22Rv1 (cell line): ENCODE results near the gene KLHL42.

ENCODE experiments used
- ZFX ChIP-seq: fragments of 450-650 bp; IDR thresholded peaks from 2 replicates; pipeline ENCODE4 v1.6.1; 2017; ENCODE audit warnings: antibody characterized with exemption, borderline replicate concordance
- TF ChIP-seq, protein P1 (sequence below): fragments of 450-650 bp; IDR thresholded peaks from 2 replicates; pipeline ENCODE4 v1.5.1; 2017; ENCODE audit warnings: mild to moderate bottlenecking

GRCh38 chr12:27766587-27766986, 13.4 kb upstream of the KLHL42 start:
- TF ChIP-seq, protein P1, sequence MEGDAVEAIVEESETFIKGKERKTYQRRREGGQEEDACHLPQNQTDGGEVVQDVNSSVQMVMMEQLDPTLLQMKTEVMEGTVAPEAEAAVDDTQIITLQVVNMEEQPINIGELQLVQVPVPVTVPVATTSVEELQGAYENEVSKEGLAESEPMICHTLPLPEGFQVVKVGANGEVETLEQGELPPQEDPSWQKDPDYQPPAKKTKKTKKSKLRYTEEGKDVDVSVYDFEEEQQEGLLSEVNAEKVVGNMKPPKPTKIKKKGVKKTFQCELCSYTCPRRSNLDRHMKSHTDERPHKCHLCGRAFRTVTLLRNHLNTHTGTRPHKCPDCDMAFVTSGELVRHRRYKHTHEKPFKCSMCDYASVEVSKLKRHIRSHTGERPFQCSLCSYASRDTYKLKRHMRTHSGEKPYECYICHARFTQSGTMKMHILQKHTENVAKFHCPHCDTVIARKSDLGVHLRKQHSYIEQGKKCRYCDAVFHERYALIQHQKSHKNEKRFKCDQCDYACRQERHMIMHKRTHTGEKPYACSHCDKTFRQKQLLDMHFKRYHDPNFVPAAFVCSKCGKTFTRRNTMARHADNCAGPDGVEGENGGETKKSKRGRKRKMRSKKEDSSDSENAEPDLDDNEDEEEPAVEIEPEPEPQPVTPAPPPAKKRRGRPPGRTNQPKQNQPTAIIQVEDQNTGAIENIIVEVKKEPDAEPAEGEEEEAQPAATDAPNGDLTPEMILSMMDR: no peak
- TF ChIP-seq ZFX: no peak
